Loucy (cell line): ENCODE measurements around the gene CYSTM1.

ENCODE experiments used
- H2AFZ ChIP-seq: fragments of 200-600 bp; sonication (generic); 2 replicates; pipeline ENCODE4 v1.6.0; 2016; ENCODE audit warnings: antibody characterized with exemption, mild to moderate bottlenecking, low read length, moderate library complexity
- H3F3A ChIP-seq: fragments of 200-600 bp; 2 replicates; pipeline ENCODE4 v1.6.0; 2016; ENCODE audit warnings: antibody characterized with exemption, low read depth, mild to moderate bottlenecking
- H3K27me3 ChIP-seq: fragments of 200-600 bp; sonication (generic); 2 replicates; pipeline ENCODE4 v1.6.1; 2014; ENCODE audit warnings: low read length, mild to moderate bottlenecking; ENCODE audit not compliant: insufficient read depth, poor library complexity, severe bottlenecking
- H3K36me3 ChIP-seq: fragments of 200-600 bp; sonication (generic); 2 replicates; pipeline ENCODE4 v1.6.1; 2016; ENCODE audit warnings: low read length; ENCODE audit not compliant: insufficient read depth
- H3K4me1 ChIP-seq: fragments of 200-600 bp; sonication (generic); 2 replicates; pipeline ENCODE4 v1.5.1; 2014; ENCODE audit warnings: low read length, mild to moderate bottlenecking; ENCODE audit not compliant: insufficient read depth, poor library complexity, severe bottlenecking
- H3K4me2 ChIP-seq: fragments of 200-600 bp; sonication (generic); 2 replicates; pipeline ENCODE4 v1.6.0; 2014; ENCODE audit warnings: antibody characterized with exemption, low read length, low read depth, mild to moderate bottlenecking; ENCODE audit not compliant: poor library complexity, severe bottlenecking
- H3K4me3 ChIP-seq: fragments of 200-600 bp; sonication (generic); 2 replicates; pipeline ENCODE4 v1.5.1; 2014; ENCODE audit warnings: low read length, mild to moderate bottlenecking, mixed read lengths; ENCODE audit not compliant: poor library complexity, severe bottlenecking
- H3K79me2 ChIP-seq: fragments of 200-600 bp; sonication (generic); 2 replicates; pipeline ENCODE4 v1.6.1; 2014; ENCODE audit warnings: low read length; ENCODE audit not compliant: insufficient read depth
- H3K9ac ChIP-seq: fragments of 200-600 bp; sonication (generic); 2 replicates; pipeline ENCODE4 v1.6.0; 2014; ENCODE audit warnings: mild to moderate bottlenecking, low read depth, low read length, moderate library complexity; ENCODE audit not compliant: poor library complexity, severe bottlenecking
- H3K9me2 ChIP-seq: fragments of 200-600 bp; sonication (generic); replicated peaks from 2 replicates; pipeline ENCODE4 v1.6.1; 2016; ENCODE audit warnings: low read depth, low read length, mixed read lengths
- H3K9me3 ChIP-seq: fragments of 200-600 bp; sonication (generic); 2 replicates; pipeline ENCODE4 v1.6.1; 2014; ENCODE audit warnings: mild to moderate bottlenecking, antibody characterized with exemption, low read length, low read depth; ENCODE audit not compliant: insufficient read depth
- H4K20me1 ChIP-seq: fragments of 200-600 bp; sonication (generic); 2 replicates; pipeline ENCODE4 v1.6.0; 2014; ENCODE audit warnings: antibody characterized with exemption, low read length, mild to moderate bottlenecking; ENCODE audit not compliant: insufficient read depth, poor library complexity, severe bottlenecking
- CTCF ChIP-seq: fragments of 200-600 bp; sonication (generic); conservative IDR thresholded peaks from 2 replicates; pipeline ENCODE4 v1.5.1; 2014; ENCODE audit warnings: mild to moderate bottlenecking, antibody characterized with exemption, low read length
- EZH2phosphoT487 ChIP-seq: fragments of 200-600 bp; IDR thresholded peaks from 2 replicates; pipeline ENCODE4 v1.6.1; 2018; ENCODE audit warnings: antibody characterized with exemption, mild to moderate bottlenecking, moderate library complexity, borderline replicate concordance

Gene CYSTM1

GRCh38 chr5:140182075-140182711 is 7.2 kb downstream of the CYSTM1 start:
- H2AFZ ChIP-seq, result peak overlapping the region; percentile 49
- no peaks in the 10 kb centered on the region for H3K9me2 ChIP-seq
- no peaks in the 10 kb centered on the region for H3K27me3 ChIP-seq
- peak overlapping the region; percentile 3 for H3K9ac ChIP-seq
- H3K4me3 ChIP-seq, result no peak overlapping the region
- H3K4me1 ChIP-seq, result peaks cover 6% of the 10 kb centered on the region
- TF ChIP-seq EZH2phosphoT487, result no peak
- TF ChIP-seq CTCF, result no peak
- no peaks in the 10 kb centered on the region for H3K9me3 ChIP-seq
- H3F3A ChIP-seq, result no peaks in the 10 kb centered on the region
- H3K79me2 ChIP-seq, result no peaks in the 10 kb centered on the region
- no peaks in the 10 kb centered on the region for H3K36me3 ChIP-seq
- no peak overlapping the region for H3K4me2 ChIP-seq
- H4K20me1 ChIP-seq, result no peaks in the 10 kb centered on the region

- H3K79me2 ChIP-seq, result no peaks in the 10 kb centered on the region
- no peaks in the 10 kb centered on the region for H3K36me3 ChIP-seq
- peak overlapping the region; percentile 3 for H3K9ac ChIP-seq
- no peak overlapping the region for H3K4me2 ChIP-seq
- no peak for TF ChIP-seq CTCF
- no peak for TF ChIP-seq EZH2phosphoT487
- H3F3A ChIP-seq, result no peaks in the 10 kb centered on the region
- no peaks in the 10 kb centered on the region for H3K27me3 ChIP-seq
- no peaks in the 10 kb centered on the region for H3K9me2 ChIP-seq
- peaks cover 6% of the 10 kb centered on the region for H3K4me1 ChIP-seq
- peak overlapping the region; percentile 49 for H2AFZ ChIP-seq
- H3K9me3 ChIP-seq, result no peaks in the 10 kb centered on the region
- no peak overlapping the region for H3K4me3 ChIP-seq
- no peaks in the 10 kb centered on the region for H4K20me1 ChIP-seq
Observed at GRCh38 chr5:140182803-140183367, 7.9 kb downstream of the CYSTM1 start.

GRCh38 chr5:140185409-140185808 is 10.4 kb downstream of the CYSTM1 start:
- TF ChIP-seq EZH2phosphoT487 (no peak), CTCF (no peak)
- Histone ChIP-seq H2AFZ (no peak overlapping the region), H3K9me2 (no peaks in the 10 kb centered on the region), H3K9me3 (no peaks in the 10 kb centered on the region), H3K79me2 (no peaks in the 10 kb centered on the region), H3K27me3 (no peaks in the 10 kb centered on the region), H4K20me1 (no peaks in the 10 kb centered on the region), H3K4me1 (peaks cover 6% of the 10 kb centered on the region), H3F3A (no peaks in the 10 kb centered on the region), H3K4me3 (no peak overlapping the region), H3K36me3 (no peaks in the 10 kb centered on the region), H3K4me2 (no peak overlapping the region), H3K9ac (no peak overlapping the region)
